ENCODE data around the gene RREB1. TPM values are rescaled to one million over a fixed set of nuclear protein-coding genes. Genes with fewer than 3 reads are reported as not detected.

The RREB1 gene
- total and polyA plus RNA-seq, 2 donors (not counting 3 experiments of a cell fraction or from before 2014, with no cell fraction given) = 3.7 to 33.0 TPM

DNA sequence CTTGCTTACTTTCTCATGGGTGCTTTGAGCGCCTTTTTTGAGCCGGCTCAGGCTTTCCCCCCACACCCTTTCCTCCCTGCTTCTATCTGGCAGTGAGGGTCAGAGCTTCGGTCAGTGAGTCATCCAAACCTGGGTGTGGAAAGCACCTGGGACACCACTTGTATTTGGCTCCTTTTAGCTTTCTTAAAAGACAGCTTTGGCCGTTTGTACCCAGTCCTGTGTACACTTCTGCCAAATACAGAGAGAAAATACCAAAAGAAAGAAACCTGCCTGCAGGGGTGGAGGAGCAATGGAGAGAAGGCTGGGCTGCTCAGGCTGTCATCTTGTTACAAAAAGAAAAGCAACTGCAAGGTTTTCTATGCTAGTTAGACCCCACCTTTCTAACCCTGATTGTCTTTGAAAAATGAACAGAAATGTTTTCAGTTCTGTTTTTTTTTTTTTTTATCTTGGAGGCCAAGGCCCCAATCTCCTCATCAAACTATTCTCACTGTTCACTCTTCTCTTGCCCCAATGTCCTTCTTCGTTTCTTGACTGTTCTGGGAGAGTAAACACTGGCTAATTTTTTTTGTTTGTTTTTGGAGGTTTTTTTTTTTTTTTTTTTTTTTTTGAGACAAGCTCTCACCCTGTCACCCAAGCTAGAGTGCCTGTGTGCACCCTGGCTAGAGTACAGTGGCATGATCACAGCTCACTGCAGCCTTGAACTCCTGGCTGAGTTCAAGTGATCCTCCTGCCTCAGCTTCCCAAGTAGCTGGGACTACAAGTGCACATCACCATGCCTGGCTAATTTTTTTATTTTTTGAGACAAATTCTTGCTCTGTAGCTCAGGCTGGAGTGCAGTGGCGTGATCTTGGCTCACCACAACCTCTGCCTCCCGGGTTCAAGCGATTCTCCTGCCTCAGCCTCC is 128.8 kb downstream of the RREB1 start:
- DNase-seq (ENCODE audit: low read depth, low spot score) = no peak
- Histone ChIP-seq H3K4me3 (replicated peaks in 1 of 3; ENCODE audit: insufficient read depth in 1 of 3, low read depth in 1 of 3, low read length in 3 of 3) (no peak overlapping the region), H3K79me2 (ENCODE audit: control insufficient read depth, insufficient read depth, low read length) (peaks cover 3% of the 10 kb centered on the region), H3K27ac (ENCODE audit: insufficient read depth, low read depth, low read length) (no peak overlapping the region), H3K4me1 (ENCODE audit: control insufficient read depth, extremely low read depth, insufficient read depth, low read length) (peaks cover 9% of the 10 kb centered on the region), H3K36me3 (ENCODE audit: control insufficient read depth in 2 of 2, extremely low read depth in 1 of 2, insufficient read depth in 2 of 2, low read length in 2 of 2) (peaks cover 0 to 14% of the 10 kb centered on the region in 2 experiments), H3K9ac (replicated peaks; ENCODE audit: extremely low read depth, insufficient read depth, low read length) (no peak overlapping the region), H2AFZ (ENCODE audit: low read depth, low read length) (no peak overlapping the region), H3K27me3 (ENCODE audit: control insufficient read depth in 2 of 2, insufficient read depth in 2 of 2, low read length in 2 of 2) (no peaks in the 10 kb centered on the region), H3K9me3 (replicated peaks; ENCODE audit: control insufficient read depth, insufficient read depth, low read length) (no peaks in the 10 kb centered on the region), H4K20me1 (replicated peaks; ENCODE audit: control insufficient read depth, extremely low read depth, insufficient read depth, low read length) (peaks cover 2% of the 10 kb centered on the region), H3K4me2 (ENCODE audit: insufficient read depth, low read length) (no peak overlapping the region), H3K9me1 (replicated peaks; ENCODE audit: control insufficient read depth, extremely low read depth, insufficient read depth, low read length) (no peaks in the 10 kb centered on the region)
- TF ChIP-seq FOS (IDR thresholded peaks at IDR 0.05; ENCODE audit: borderline replicate concordance, insufficient read depth, low read length) (no peak), JUN (IDR thresholded peaks at IDR 0.05; ENCODE audit: borderline replicate concordance, insufficient read depth, insufficient read length, low read depth) (no peak), POLR2AphosphoS5 (IDR thresholded peaks at IDR 0.05; ENCODE audit: insufficient read depth, low read depth, low read length) (no peak), MYC (IDR thresholded peaks at IDR 0.05; ENCODE audit: low read depth, low read length) (no peak), GATA2 (IDR thresholded peaks at IDR 0.05; ENCODE audit: insufficient read depth, insufficient read length, low read depth, low read length) (no peak), EZH2 (IDR thresholded peaks at IDR 0.05; ENCODE audit: borderline replicate concordance, low read depth, low read length, severe bottlenecking) (no peak), POLR2A (IDR thresholded peaks at IDR 0.05; ENCODE audit: low read depth, low read length) (no peak), MAX (IDR thresholded peaks at IDR 0.05; ENCODE audit: insufficient read depth, insufficient read length) (no peak)
- TF ChIP-seq, protein P1, sequence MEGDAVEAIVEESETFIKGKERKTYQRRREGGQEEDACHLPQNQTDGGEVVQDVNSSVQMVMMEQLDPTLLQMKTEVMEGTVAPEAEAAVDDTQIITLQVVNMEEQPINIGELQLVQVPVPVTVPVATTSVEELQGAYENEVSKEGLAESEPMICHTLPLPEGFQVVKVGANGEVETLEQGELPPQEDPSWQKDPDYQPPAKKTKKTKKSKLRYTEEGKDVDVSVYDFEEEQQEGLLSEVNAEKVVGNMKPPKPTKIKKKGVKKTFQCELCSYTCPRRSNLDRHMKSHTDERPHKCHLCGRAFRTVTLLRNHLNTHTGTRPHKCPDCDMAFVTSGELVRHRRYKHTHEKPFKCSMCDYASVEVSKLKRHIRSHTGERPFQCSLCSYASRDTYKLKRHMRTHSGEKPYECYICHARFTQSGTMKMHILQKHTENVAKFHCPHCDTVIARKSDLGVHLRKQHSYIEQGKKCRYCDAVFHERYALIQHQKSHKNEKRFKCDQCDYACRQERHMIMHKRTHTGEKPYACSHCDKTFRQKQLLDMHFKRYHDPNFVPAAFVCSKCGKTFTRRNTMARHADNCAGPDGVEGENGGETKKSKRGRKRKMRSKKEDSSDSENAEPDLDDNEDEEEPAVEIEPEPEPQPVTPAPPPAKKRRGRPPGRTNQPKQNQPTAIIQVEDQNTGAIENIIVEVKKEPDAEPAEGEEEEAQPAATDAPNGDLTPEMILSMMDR (IDR thresholded peaks at IDR 0.05; ENCODE audit: extremely low read depth in 1 of 2, insufficient read depth in 1 of 2, low read depth in 1 of 2, low read length in 2 of 2) = no peak
- ChIA-PET POLR2A (interaction anchor here (0.7 kb wide), 1 partner anchor 343 kb away, joined by 3 read pairs; no protein-coding TSS in a partner anchor), CTCF (interaction anchor here (1.0 to 3.2 kb wide), 7 partner anchors 35 to 562 kb away, joined by 4 to 30 read pairs (median 4); no protein-coding TSS in a partner anchor)
- FAIRE-seq = no peak
- BruUV-seq (replicated peaks) = no TSS peak
- dilution Hi-C loops (cut with MboI; ENCODE audit: extremely low pct_ligation_motif_present, low sequenced_read_pairs) (no loop called here), intact Hi-C loops (cut with micrococcal nuclease) (no loop called here)

Data from endothelial cell of umbilical vein (primary cell).